ENCODE data around the gene PDE11A.
"Not testable (repeated sequence)": the region's sequence is repeated elsewhere in the genome, so short reads cannot be mapped to it uniquely, and the experiment has no call there.

GRCh38 chr2:177944530-177944929 is 128.0 kb downstream of the PDE11A start:
- not testable (repeated sequence) for TF ChIP-seq CTCF (IDR thresholded peaks at IDR 0.05 in 4 of 5, conservative IDR thresholded peaks at IDR 0.05 in 1 of 5); POLR2A (IDR thresholded peaks at IDR 0.05)
